Neural cell (in vitro differentiated cells): ENCODE data around the gene SYNGR2. TPM values are rescaled to one million over a fixed set of nuclear protein-coding genes. Genes with fewer than 3 reads are reported as not detected.

Source experiments
- H2AFZ ChIP-seq: fragments of 200-600, 300-800 bp; sonication (generic), shearing (Covaris generic); 2 replicates; pipeline ENCODE4 v1.6.0; 2014; ENCODE audit warnings: low read depth, mild to moderate bottlenecking, antibody characterized with exemption, low read length, moderate library complexity
- H3F3A ChIP-seq: fragments of 200-600 bp; shearing (Covaris generic); 2 replicates; pipeline ENCODE4 v1.6.1; 2016; ENCODE audit warnings: mild to moderate bottlenecking, moderate library complexity, mixed read lengths, antibody characterized with exemption, low read length; ENCODE audit not compliant: insufficient read depth, poor library complexity, severe bottlenecking
- H3K27ac ChIP-seq: fragments of 200-600, 300-800 bp; sonication (generic), shearing (Covaris generic); 2 replicates; pipeline ENCODE4 v1.5.1; 2014; ENCODE audit warnings: mild to moderate bottlenecking, low read length, moderate library complexity
- H3K27me3 ChIP-seq: fragments of 300-800, 200-600 bp; sonication (generic), shearing (Covaris generic); 2 replicates; pipeline ENCODE4 v1.6.0; 2014; ENCODE audit warnings: mild to moderate bottlenecking, low read depth, low read length, moderate library complexity; ENCODE audit not compliant: insufficient read depth
- H3K36me3 ChIP-seq: fragments of 300-800, 200-600 bp; sonication (generic), shearing (Covaris generic); 2 replicates; pipeline ENCODE4 v1.5.1; 2014; ENCODE audit warnings: mild to moderate bottlenecking, antibody characterized with exemption, low read length, moderate library complexity; ENCODE audit not compliant: insufficient read depth
- H3K4me2 ChIP-seq: fragments of 300-800, 200-600 bp; sonication (generic), shearing (Covaris generic); 2 replicates; pipeline ENCODE4 v1.6.0; 2014; ENCODE audit warnings: mild to moderate bottlenecking, low read length
- H3K4me3 ChIP-seq: fragments of 300-800, 200-600 bp; sonication (generic), shearing (Covaris generic); 2 replicates; pipeline ENCODE4 v1.5.1; 2014; ENCODE audit warnings: mild to moderate bottlenecking, low read length, moderate library complexity
- H3K79me2 ChIP-seq: fragments of 200-600 bp; shearing (Covaris generic); replicated peaks from 2 replicates; pipeline ENCODE4 v1.6.0; 2014; ENCODE audit warnings: mild to moderate bottlenecking, low read length, moderate library complexity; ENCODE audit not compliant: insufficient read depth
- H3K9ac ChIP-seq: fragments of 300-800, 200-600 bp; sonication (generic), shearing (Covaris generic); 2 replicates; pipeline ENCODE4 v1.6.1; 2016; ENCODE audit warnings: mild to moderate bottlenecking, low read length, mixed read lengths
- H3K9me2 ChIP-seq: fragments of 200-600 bp; shearing (Covaris generic); 2 replicates; pipeline ENCODE4 v1.6.1; 2016; ENCODE audit warnings: mild to moderate bottlenecking, low read length, mixed read lengths; ENCODE audit not compliant: insufficient read depth
- H3K9me3 ChIP-seq: fragments of 200-600, 300-800 bp; sonication (generic), shearing (Covaris generic); 2 replicates; pipeline ENCODE4 v1.6.1; 2016; ENCODE audit warnings: mild to moderate bottlenecking, mixed run types, low read length, moderate library complexity, mixed read lengths
- H4K20me1 ChIP-seq: fragments of 200-600 bp; shearing (Covaris generic); 2 replicates; pipeline ENCODE4 v1.6.1; 2016; ENCODE audit warnings: mild to moderate bottlenecking, mixed run types; ENCODE audit not compliant: insufficient read depth
- CTCF ChIP-seq: fragments of 450-650 bp; IDR thresholded peaks from 2 replicates; pipeline ENCODE4 v1.5.1; 2014; ENCODE audit warnings: antibody characterized with exemption, mild to moderate bottlenecking, moderate library complexity; ENCODE audit not compliant: poor library complexity, severe bottlenecking
- EP300 ChIP-seq: fragments of 450-650 bp; conservative IDR thresholded peaks from 2 replicates; pipeline ENCODE4 v1.6.1; 2014; ENCODE audit warnings: antibody characterized with exemption, mild to moderate bottlenecking, moderate library complexity; ENCODE audit not compliant: poor library complexity, severe bottlenecking
- EZH2 ChIP-seq: fragments of 200-600, 300-800 bp; shearing (Covaris generic), sonication (generic); IDR thresholded peaks from 2 replicates; pipeline ENCODE4 v1.6.1; 2014; ENCODE audit warnings: antibody characterized with exemption, low read length, borderline replicate concordance, mild to moderate bottlenecking; ENCODE audit not compliant: insufficient read depth, poor library complexity, severe bottlenecking
- MXI1 ChIP-seq: fragments of 450-650 bp; conservative IDR thresholded peaks from 2 replicates; pipeline ENCODE4 v1.6.1; 2014; ENCODE audit warnings: antibody characterized with exemption, mild to moderate bottlenecking; ENCODE audit not compliant: poor library complexity, severe bottlenecking
- POLR2AphosphoS5 ChIP-seq: IDR thresholded peaks from 2 replicates; pipeline ENCODE4 v1.6.1; 2012
- RAD21 ChIP-seq: fragments of 450-650 bp; conservative IDR thresholded peaks from 2 replicates; pipeline ENCODE4 v1.6.1; 2014; ENCODE audit warnings: antibody characterized with exemption, mild to moderate bottlenecking, moderate library complexity
- REST ChIP-seq: IDR thresholded peaks from 2 replicates; pipeline ENCODE4 v1.6.1; 2012; ENCODE audit warnings: borderline replicate concordance
- SMC3 ChIP-seq: fragments of 450-650 bp; conservative IDR thresholded peaks from 2 replicates; pipeline ENCODE4 v1.6.1; 2014; ENCODE audit warnings: antibody characterized with exemption, mild to moderate bottlenecking, moderate library complexity; ENCODE audit not compliant: poor library complexity
- TAF1 ChIP-seq: IDR thresholded peaks from 2 replicates; pipeline ENCODE4 v1.6.1; 2012; ENCODE audit warnings: low read depth
- polyA plus RNA-seq: library from polyadenylated mRNA; depleted of rRNA; stranded (reverse); fragments of >200 nt; gene quantifications from 2 replicates; pipeline ENCODE4 v1.2.3, GENCODE V29; 2014

SYNGR2 gene
- polyA plus RNA-seq, 1 donor from 2014 or later: 3.9 TPM

GRCh38 chr17:78130090-78130436 is 38.3 kb upstream of the SYNGR2 start:
- H3K79me2 ChIP-seq: no peaks in the 10 kb centered on the region
- H3K9me3 ChIP-seq: no peaks in the 10 kb centered on the region
- H3K9me2 ChIP-seq: no peaks in the 10 kb centered on the region
- H3K27ac ChIP-seq: no peak overlapping the region
- H2AFZ ChIP-seq: no peak overlapping the region
- no peaks in the 10 kb centered on the region for H3F3A ChIP-seq
- H3K4me2 ChIP-seq: no peak overlapping the region
- no peak overlapping the region for H3K9ac ChIP-seq
- H3K4me3 ChIP-seq: no peak overlapping the region
- H3K36me3 ChIP-seq: no peaks in the 10 kb centered on the region
- peaks cover 54% of the 10 kb centered on the region for H3K27me3 ChIP-seq
- no peaks in the 10 kb centered on the region for H4K20me1 ChIP-seq
- TF ChIP-seq SMC3: no peak
- TF ChIP-seq POLR2AphosphoS5: no peak
- no peak for TF ChIP-seq MXI1

GRCh38 chr17:78130437-78131101 is 37.8 kb upstream of the SYNGR2 start, which contains the start of gene TMC8:
Gene TMC8, plus strand, starts transcription at chr17:78130771. Its CDS starts 818 bp downstream, at chr17:78131589.
- H3K4me2 ChIP-seq: no peak within 1 kb of the TSS
- no peaks in the 10 kb centered on the region for H4K20me1 ChIP-seq
- H3K36me3 ChIP-seq: no peaks in the 10 kb centered on the region
- H2AFZ ChIP-seq: no peak within 1 kb of the TSS
- H3F3A ChIP-seq: no peaks in the 10 kb centered on the region
- H3K79me2 ChIP-seq: no peaks in the 10 kb centered on the region
- no peak within 1 kb of the TSS for H3K9ac ChIP-seq
- no peak within 1 kb of the TSS for H3K27ac ChIP-seq
- H3K27me3 ChIP-seq: peaks cover 54% of the 10 kb centered on the region
- H3K9me3 ChIP-seq: no peaks in the 10 kb centered on the region
- H3K9me2 ChIP-seq: no peaks in the 10 kb centered on the region
- H3K4me3 ChIP-seq: no peak within 1 kb of the TSS
- no peak for TF ChIP-seq EZH2
- TF ChIP-seq CTCF: no peak
- no peak for TF ChIP-seq TAF1
- no peak for TF ChIP-seq RAD21
- TF ChIP-seq SMC3: no peak
- no peak for TF ChIP-seq REST
- no peak for TF ChIP-seq EP300
- TF ChIP-seq POLR2AphosphoS5: no peak
- no peak for TF ChIP-seq MXI1
